HG02981 (cell line): ENCODE results near the gene PAGR1.
A peak's percentile ranks its signal among the peaks of the same experiment; 100 is the strongest.
"Not testable (repeated sequence)": the region's sequence is repeated elsewhere in the genome, so short reads cannot be mapped to it uniquely, and the experiment has no call there.

Experiments
- ATAC-seq: cut with Tn5 transposase; IDR thresholded peaks from one replicate; pipeline ENCODE4 v1.9.1; 2021; ENCODE audit warnings: mild to moderate bottlenecking, moderate library complexity; ENCODE audit not compliant: unreplicated experiment

Gene PAGR1

DNA sequence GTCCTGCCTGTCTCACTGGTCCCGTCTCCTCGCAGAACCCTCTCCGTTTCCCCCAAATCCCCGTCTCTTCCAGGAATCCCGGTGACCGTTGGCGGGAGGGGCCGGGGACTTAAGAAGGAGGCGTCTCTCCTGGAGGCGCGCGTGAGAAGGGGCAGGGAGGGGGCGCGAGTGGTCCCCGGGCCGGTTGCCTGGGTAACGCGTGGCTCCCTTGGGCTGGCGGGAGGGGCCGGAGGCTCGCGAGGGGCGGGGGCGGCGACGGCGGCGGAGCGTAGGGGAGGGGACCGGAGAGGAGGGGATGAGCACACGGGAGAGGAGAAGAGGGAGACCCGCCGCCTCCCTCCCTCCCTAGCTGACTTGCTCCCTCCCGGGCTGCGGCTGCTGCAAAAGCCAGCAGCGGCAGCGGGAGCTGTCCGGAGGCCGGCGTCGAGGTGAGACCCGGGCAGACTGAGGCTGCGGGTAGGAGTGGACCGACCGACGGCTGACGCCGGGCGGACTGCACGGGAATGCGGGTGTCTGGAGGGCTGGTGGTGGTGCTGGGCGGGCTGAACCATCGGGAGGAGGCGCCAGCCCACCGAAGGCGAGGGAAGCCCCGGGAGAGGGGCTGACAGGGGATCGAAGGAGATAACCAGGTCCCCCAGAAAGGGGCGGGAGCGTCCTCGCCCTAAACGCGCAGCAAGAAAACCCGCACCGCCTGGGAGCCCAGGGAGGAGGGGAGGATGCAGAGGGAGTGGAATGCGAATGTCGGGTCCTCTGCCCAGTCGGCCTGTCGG, 3.9 kb upstream of the PAGR1 start, which contains the start of gene PRRT2:
Gene PRRT2, plus strand, starts transcription at position 298 of the 770 bp plus-strand sequence. CDS start 862 bp downstream, outside the sequence.
- no peak for ATAC-seq

DNA sequence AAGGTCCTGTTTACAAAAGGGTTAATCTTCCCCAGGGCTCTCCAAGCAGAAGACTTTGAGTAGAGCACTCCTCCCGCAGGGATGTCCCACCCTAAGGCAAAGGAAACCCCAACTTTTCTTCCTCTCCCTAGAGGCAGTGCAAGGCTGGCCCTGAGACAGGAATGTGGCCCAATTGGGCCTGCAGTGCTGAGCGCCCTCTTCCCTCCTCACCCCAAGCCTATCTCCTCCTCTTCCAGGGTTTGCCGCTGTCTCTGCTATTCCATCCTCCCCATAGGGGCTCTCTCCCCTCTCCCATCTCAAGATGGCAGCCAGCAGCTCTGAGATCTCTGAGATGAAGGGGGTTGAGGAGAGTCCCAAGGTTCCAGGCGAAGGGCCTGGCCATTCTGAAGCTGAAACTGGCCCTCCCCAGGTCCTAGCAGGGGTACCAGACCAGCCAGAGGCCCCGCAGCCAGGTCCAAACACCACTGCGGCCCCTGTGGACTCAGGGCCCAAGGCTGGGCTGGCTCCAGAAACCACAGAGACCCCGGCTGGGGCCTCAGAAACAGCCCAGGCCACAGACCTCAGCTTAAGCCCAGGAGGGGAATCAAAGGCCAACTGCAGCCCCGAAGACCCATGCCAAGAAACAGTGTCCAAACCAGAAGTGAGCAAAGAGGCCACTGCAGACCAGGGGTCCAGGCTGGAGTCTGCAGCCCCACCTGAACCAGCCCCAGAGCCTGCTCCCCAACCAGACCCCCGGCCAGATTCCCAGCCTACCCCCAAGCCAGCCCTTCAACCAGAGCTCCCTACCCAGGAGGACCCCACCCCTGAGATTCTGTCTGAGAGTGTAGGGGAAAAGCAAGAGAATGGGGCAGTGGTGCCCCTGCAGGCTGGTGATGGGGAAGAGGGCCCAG, 3.0 kb upstream of the PAGR1 start:
- ATAC-seq, result no peak

DNA sequence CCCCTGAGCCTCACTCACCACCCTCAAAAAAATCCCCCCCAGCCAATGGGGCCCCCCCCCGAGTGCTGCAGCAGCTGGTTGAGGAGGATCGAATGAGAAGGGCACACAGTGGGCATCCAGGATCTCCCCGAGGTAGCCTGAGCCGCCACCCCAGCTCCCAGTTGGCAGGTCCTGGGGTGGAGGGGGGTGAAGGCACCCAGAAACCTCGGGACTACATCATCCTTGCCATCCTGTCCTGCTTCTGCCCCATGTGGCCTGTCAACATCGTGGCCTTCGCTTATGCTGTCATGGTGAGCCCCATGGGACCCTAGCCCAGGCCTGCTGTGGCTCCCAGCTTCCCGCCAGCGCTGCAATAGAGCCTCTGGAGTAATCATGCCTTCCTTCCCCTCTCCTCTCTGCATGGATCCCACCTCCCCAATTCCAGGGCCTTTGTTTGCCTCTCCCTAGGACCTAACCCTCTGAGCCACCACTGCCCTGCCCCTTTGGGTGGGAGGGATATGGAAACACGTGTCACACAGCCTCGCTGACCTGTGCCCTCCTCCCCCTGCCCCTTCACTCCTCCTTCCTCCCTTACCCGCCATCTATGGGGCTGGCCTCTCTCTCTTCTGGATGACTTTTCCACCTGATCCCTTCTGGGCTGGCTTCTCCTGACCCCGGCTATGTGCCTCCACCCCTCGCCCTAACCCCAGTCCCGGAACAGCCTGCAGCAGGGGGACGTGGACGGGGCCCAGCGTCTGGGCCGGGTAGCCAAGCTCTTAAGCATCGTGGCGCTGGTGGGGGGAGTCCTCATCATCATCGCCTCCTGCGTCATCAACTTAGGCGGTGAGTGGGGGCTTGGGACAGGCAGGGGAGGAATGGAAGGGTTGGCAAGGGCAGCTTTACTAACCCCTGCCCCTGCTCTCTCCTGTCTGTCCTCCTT, 2.0 kb upstream of the PAGR1 start:
- no peak for ATAC-seq

DNA sequence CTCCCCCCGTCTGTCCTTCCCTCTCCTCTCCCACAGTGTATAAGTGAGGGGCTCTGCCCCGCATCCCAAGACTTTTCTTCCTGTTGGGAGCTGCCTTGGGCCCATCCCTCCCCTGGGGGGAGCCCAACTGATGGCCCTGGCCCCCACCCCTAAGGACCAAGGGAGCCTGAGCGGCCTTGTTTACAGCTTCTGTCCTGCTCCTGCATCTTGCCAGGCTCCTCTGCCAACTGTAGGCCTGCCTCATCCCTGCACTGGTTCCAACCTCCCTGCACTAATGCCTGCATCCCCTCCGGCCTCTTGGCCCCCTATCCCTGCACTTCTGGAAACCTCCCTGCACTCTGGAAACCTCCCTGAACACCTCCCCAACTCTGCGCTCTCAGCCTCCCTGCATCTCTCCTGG, 1.4 kb upstream of the PAGR1 start:
- ATAC-seq, result no peak

DNA sequence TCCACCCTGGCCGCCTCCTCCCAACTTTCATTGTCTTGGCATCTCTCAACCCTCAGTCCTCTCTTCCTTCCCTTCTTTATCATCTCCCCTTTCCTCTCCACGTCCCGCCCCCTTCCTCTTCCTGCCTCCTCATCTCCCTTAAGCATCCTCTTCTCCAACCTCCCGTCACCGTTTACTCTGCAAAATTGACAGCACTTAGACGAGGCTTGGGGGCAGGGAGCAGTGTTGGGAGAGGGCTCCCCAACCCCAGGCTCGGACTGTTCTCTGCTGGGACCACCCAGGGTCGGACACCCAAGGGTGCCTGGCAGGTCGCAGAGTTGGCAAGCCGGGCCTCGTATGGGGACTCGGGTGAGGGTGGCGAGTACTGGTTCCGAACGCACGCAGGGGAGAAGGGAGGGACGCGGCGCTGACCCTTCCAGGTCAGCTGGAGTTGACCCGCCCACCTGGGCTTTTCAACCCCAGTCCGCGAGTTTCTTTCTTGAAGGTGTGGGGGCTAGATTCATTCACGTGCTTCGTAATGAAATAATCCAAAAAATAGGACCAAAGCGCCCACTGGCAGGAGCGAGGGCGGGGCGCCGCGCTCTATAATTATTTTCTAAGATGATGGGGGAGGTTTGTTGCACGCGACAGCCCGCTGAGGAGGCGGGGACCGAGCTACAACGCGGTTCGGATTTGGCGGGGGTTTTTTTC, 775 bp upstream of the PAGR1 start:
- no peak for ATAC-seq

DNA sequence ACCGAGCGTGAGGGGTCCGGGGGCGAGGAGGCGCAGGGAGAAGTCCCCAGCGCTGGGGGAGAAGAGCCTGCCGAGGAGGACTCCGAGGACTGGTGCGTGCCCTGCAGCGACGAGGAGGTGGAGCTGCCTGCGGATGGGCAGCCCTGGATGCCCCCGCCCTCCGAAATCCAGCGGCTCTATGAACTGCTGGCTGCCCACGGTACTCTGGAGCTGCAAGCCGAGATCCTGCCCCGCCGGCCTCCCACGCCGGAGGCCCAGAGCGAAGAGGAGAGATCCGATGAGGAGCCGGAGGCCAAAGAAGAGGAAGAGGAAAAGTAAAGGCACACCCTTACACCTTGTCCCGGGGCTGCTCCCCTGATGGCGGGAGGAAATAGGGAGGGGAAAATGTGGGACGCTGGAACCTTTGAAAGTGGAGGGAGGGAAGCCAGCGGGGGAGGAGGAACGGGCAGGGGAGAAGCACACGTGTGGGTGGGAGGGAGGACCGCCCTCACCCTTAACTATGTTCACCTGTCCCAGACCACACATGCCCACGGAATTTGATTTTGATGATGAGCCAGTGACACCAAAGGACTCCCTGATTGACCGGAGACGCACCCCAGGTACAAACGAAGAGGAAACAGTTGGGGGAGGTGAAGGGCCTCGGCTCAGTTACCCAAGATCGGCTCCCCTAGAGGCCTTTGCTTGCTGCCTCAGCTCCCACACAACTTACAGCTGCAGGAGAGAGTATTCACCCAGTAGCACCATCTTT, 916 bp downstream of the PAGR1 start:
- peak; percentile 4 for ATAC-seq

DNA sequence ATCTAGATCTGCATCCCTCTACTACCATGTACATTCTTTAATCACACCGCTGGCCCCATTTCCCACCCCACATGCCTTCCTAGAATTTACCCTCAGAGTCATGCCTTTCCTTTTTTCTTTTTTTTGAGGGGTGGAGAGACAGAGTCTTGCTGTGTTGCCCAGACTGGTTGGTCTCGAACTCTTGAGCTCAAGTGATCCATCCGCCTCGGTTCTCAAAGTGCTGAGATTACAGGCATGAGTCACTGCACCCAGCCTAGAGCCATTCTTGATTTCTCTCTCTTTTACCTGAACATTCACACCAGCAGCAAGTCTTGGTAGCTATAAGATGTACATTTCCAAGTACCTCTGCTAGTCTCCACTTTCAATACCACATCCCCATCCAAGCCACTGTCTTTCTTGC, 2.1 kb downstream of the PAGR1 start:
- ATAC-seq, result no peak

DNA sequence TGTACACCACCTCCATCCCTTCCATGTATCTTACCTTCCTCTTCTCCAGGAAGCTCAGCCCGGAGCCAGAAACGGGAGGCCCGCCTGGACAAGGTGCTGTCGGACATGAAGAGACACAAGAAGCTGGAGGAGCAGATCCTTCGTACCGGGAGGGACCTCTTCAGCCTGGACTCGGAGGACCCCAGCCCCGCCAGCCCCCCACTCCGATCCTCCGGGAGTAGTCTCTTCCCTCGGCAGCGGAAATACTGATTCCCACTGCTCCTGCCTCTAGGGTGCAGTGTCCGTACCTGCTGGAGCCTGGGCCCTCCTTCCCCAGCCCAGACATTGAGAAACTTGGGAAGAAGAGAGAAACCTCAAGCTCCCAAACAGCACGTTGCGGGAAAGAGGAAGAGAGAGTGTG, 3.6 kb downstream of the PAGR1 start:
- ATAC-seq, result no peak

DNA sequence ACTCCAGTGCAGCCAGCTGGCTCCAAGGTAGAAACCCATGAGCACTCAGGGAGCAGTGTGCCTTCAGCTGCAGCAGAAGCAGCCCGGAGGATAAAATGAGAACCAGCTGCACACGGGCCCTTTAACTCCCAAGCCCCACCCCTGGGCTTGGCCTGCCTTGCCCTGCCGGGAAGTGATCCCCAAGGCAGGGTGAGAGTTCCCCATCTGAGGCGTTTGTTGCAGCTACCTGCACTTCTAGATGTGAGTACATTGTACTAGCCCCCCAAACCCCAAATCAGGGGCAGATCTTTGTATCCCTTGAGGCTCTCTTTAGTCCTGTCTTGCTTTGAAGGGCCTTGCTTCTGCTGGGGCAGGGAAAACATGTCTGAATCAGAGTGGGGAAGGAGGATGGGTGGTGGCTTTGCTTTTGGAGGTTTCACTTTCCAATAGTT, 4.3 kb downstream of the PAGR1 start, which contains the start of gene MVP:
Gene MVP, plus strand, starts transcription at position 192 of the 431 bp plus-strand sequence. CDS start 10,088 bp downstream, outside the sequence.
- no peak for ATAC-seq

DNA sequence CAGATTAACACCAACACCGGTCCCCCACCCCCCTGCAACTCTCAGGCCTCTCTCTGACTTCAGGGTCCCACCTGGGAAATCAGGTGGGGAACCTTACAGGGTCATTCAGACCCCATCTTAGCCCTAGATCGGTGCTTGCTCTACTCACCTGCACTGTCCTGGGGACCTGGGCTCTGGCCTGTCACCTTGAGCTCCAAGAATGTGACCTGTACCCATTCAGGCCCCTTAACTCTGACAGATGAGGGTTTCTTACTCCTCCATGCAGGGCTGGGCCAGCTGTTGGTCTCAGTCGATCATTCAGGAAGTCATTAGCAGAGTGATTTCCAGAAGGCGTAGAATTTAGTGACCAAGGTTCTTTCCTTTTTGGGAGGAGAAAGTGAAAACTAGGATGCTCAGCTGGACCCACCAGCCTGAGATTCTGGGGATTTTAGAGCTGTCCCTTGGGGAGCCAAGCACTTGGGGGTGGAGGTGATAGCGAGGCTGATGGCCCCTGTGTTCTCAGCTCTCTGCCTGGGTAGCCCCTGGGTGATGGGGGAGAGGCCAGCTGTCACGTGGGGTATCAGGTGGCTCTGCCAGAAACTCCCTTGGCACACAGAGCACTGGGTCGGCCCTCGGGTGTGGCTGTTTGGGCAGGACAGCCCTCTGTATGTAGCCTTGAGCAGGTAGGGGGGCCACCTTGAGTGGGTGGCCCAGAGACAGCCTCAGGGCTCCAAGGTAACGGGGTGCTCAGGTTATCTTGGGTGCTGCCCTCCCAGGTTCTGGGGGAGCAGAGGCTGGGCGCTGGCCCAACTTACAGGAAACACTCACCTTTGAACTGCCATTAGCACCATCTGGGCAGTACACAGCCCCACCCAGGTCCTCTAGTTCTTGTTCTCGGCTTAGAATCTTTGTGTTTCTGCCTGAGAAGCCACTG, 5.0 kb downstream of the PAGR1 start:
- no peak for ATAC-seq

DNA sequence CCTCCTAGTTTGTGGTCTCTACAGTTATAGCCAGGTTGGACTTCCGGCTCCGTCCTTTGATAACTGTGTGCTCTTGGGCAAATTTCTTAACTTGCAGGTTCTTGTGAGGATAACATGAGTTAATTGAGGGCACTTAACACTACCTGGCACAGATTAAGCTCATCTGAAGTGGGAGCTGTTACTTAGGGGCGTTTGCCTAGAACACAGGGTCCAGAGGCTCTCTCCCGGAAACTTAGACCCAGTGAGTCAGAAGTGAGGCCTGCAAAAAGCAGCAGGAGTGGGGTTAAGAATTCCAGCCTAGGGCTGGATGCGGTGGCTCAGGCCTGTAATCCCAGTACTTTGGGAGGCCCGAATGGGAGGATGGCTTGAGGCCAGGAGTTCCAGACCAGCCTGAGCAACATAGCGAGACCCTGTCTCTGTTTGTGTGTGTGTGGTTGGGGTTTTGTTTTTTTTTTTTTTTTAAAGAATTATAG, 5.7 kb downstream of the PAGR1 start:
- ATAC-seq, result no peak

DNA sequence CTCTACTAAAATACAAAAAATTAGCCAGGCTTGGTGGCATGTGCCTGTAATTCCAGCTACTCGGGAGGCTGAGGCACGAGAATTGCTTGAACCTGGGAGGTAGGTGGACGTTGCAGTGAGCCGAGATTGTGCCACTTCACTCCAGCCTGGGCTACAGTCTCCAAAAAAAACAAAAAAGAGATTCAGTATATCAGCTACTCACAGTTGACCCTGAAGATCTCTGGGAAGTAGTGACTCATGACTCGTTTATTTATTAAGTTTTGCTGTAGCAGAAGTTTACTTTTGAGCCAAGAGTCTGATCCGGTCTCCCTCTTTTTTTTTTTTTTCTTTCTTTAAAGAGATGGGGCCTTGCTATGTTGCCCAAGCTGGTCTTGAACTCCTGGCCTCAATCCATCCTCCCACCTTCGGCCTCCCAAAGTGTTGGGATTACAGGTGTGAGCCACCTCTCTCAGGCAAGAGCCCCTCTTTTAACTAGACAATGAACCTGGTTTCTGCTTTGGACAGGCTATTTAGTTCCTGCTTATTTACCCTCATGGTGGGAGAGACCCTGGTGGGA, 8.7 kb downstream of the PAGR1 start:
- ATAC-seq, result no peak

DNA sequence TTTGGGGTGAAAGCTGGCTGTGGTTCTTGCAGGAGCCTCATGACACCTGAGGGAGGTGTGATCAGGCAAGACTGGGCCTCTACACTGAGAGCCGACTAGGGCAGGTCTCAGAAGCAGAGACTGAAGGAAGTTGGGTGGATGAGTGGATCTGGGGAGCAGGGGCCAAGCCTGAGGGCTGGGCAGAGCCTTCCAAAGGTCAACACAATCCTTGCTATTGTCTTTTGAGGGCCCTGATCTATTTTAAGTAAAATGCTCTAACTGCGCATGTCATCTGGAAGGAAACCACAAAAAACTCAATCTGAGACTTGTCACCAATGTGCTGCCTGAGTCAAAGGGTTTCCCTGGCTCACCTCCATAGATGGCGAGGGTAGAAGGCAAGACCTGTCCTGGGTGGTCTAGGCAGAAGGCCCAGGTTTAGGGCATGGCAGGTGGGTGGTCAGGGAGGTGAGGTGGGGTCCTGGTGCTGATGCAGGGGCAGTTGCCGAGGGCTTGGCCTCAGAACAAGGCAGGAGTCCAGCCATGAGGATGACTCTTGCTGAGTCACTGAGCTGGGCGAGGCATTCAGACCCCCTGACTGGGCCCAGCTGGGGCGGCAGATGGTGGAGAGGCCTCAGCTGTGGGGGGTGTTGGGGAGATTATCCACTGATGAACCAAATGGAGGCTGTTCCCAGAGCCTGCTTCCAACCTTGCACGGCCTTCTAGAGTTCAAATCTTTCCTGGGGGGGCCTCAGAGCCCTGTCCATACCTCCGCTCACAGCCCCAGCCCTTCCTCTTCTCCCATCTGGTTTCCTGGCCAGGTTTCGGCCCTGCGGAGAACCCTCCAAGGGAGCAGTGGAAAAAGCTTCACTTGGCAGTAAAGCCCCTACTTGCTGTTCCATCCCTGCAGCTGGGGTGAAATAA, 9.4 kb downstream of the PAGR1 start:
- ATAC-seq, result no peak

DNA sequence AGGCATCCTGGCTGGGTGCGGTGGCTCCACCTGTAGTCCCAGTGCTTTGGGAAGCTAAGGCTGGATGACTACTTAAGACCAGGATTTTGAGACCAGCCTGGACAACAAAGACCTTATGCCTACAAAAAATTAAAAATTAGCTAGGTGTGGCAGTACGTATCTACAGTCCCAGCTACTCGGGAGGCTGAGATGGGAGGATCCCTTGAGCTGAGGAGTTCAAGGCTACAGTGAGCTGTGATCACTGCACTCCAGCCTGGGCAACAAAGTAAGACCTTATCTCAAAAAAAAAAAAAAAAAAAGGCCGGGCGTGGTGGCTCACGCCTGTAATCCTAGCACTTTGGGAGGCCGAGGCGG, 10.4 kb downstream of the PAGR1 start:
- no peak for ATAC-seq

DNA sequence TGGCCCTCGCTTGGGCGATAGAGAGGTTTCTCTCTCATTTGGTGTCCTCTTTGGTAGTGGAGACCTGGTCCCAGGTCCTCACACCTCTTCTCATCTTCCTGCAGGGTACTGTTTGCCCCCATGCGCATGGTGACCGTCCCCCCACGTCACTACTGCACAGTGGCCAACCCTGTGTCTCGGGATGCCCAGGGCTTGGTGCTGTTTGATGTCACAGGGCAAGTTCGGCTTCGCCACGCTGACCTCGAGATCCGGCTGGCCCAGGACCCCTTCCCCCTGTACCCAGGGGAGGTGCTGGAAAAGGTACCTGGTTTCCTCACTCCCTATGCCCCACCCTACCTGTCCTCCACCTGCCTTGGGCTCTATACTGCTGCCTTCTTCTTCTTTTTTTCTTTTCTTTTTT, 14.8 kb downstream of the PAGR1 start:
- ATAC-seq, result no peak

DNA sequence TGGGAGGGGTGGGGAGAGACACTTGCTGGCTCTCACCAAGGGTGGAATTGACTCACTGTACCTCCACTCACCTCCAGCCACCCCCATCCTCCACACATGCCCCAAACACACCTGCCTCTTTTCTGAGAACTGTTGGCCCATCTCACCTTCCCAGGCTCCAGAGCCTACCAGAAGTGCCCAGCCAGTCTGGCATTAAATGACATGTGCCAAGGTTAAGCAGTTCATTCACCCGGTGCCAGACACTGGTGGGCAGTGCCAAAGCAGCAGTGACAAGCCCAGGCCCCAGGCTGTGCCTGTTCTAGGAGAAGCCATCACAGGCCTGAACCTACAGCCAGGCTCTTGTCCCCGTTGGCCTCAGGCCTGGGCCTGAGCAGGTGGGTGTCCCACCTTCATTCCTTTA, 15.5 kb downstream of the PAGR1 start:
- no peak for ATAC-seq

DNA sequence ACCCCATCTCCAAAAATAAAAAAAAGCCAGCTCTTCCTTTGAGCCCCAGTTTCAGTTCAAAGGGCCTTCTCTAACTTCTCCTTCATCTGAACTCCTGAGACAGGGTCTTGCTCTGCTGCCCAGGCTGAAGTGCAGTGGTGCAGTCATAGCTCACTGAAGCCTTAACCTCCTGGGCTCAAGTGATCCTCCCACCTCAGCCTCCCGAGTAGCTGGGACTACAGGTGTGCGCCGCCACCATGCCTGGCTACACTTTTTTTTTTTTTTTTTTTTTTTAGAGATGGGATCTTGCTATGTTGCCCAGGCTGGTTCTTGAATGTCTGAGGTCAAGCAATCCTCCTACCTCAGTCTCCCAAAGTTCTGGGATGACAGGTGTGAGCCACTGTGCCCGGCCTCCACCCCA, 17.3 kb downstream of the PAGR1 start:
- not testable (repeated sequence) for ATAC-seq
